HepG2 (cell line): ENCODE measurements around the gene FUCA1. TPM values are rescaled to one million over a fixed set of nuclear protein-coding genes. Genes with fewer than 3 reads are reported as not detected.
A peak's percentile ranks its signal among the peaks of the same experiment; 100 is the strongest.

Source experiments
- IRF2 ChIP-seq: IDR thresholded peaks from 2 replicates; pipeline ENCODE4 v1.6.1; 2018; ENCODE audit warnings: missing genetic modification reagents, missing compliant biosample characterization
- PLSCR1 ChIP-seq: sonication (generic); formaldehyde crosslinking; IDR thresholded peaks from 2 replicates; pipeline ENCODE4 v1.5.0; 2020; ENCODE audit warnings: missing genetic modification reagents, mild to moderate bottlenecking, borderline replicate concordance
- SMARCE1 ChIP-seq: fragments of 450-650 bp; IDR thresholded peaks from 2 replicates; pipeline ENCODE4 v1.6.1; 2017; ENCODE audit warnings: borderline replicate concordance
- ZBTB7B ChIP-seq: sonication (generic); formaldehyde crosslinking; IDR thresholded peaks from 2 replicates; pipeline ENCODE4 v1.4.0; 2020; ENCODE audit warnings: missing genetic modification reagents
- ZFP1 ChIP-seq: IDR thresholded peaks from 2 replicates; pipeline ENCODE4 v1.6.1; 2016
- ZNF446 ChIP-seq: sonication (generic); formaldehyde crosslinking; IDR thresholded peaks from 2 replicates; pipeline ENCODE4 v1.5.0; 2020; ENCODE audit warnings: mild to moderate bottlenecking, missing genetic modification reagents
- ZNF644 ChIP-seq: IDR thresholded peaks from 2 replicates; pipeline ENCODE4 v1.6.1; 2016; ENCODE audit warnings: low read depth
- ZNF75D ChIP-seq: sonication (generic); formaldehyde crosslinking; IDR thresholded peaks from 2 replicates; pipeline ENCODE4 v1.8.1; 2023; ENCODE audit warnings: missing genetic modification reagents, mild to moderate bottlenecking, borderline replicate concordance
- polyA plus RNA-seq, 8 experiments: library from polyadenylated mRNA; depleted of rRNA in 3 of 8; stranded (reverse) in 7 of 8; unstranded in 1 of 8; fragments of >200 nt; fragmentation: Illumina TruSeq in 4 of 8; extraction: Trizol in 4 of 8; gene quantifications; 2 replicates each; pipeline versions ENCODE4 v1.2.1 to v1.2.3, GENCODE V29; 2011 to 2016; ENCODE audit warnings: low read depth in 4 of 8, missing spikeins in 1 of 8, mixed read lengths in 1 of 8; ENCODE audit not compliant: insufficient read depth in 1 of 8
- total RNA-seq, 5 experiments: library from RNA; depleted of rRNA; stranded (reverse); fragments of >200 nt; fragmentation: Illumina TruSeq; extraction: Trizol; gene quantifications; 2 replicates each; pipeline ENCODE4 v1.2.3, GENCODE V29; 2016; ENCODE audit warnings: low read depth in 1 of 5
- TF ChIP-seq, protein P1 (sequence below): sonication (generic); formaldehyde crosslinking; conservative IDR thresholded peaks from 2 replicates; pipeline ENCODE4 v1.8.1; 2023; ENCODE audit warnings: missing genetic modification reagents
- TF ChIP-seq, protein P2 (sequence below): sonication (generic); formaldehyde crosslinking; IDR thresholded peaks from 2 replicates; pipeline ENCODE4 v1.4.0; 2020; ENCODE audit warnings: mild to moderate bottlenecking, missing genetic modification reagents
- TF ChIP-seq, protein P3 (sequence below): sonication (generic); formaldehyde crosslinking; IDR thresholded peaks from 2 replicates; pipeline ENCODE4 v1.5.0; 2020; ENCODE audit warnings: missing genetic modification reagents

Gene FUCA1
- total and polyA plus RNA-seq, 2 of the 13 experiments (the other 11 are each of a cell fraction or from before 2014, with no cell fraction given), result 32.7 to 33.6 TPM

- TF ChIP-seq, protein P1, sequence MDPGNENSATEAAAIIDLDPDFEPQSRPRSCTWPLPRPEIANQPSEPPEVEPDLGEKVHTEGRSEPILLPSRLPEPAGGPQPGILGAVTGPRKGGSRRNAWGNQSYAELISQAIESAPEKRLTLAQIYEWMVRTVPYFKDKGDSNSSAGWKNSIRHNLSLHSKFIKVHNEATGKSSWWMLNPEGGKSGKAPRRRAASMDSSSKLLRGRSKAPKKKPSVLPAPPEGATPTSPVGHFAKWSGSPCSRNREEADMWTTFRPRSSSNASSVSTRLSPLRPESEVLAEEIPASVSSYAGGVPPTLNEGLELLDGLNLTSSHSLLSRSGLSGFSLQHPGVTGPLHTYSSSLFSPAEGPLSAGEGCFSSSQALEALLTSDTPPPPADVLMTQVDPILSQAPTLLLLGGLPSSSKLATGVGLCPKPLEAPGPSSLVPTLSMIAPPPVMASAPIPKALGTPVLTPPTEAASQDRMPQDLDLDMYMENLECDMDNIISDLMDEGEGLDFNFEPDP (CRISPR knock-in tag), result 0 out of 2 replicates have a peak, but pooled peaks have one; percentile 25
- TF ChIP-seq IRF2 (CRISPR knock-in tag) (no peak), ZNF75D (CRISPR knock-in tag) (no peak), ZBTB7B (CRISPR knock-in tag) (no peak), SMARCE1 (no peak), PLSCR1 (no peak), ZFP1 (CRISPR knock-in tag) (no peak), ZNF644 (CRISPR knock-in tag) (no peak), ZNF446 (CRISPR knock-in tag) (no peak)
- TF ChIP-seq, protein P2, sequence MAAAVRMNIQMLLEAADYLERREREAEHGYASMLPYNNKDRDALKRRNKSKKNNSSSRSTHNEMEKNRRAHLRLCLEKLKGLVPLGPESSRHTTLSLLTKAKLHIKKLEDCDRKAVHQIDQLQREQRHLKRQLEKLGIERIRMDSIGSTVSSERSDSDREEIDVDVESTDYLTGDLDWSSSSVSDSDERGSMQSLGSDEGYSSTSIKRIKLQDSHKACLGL (CRISPR knock-in tag), result no peak
- TF ChIP-seq, protein P3, sequence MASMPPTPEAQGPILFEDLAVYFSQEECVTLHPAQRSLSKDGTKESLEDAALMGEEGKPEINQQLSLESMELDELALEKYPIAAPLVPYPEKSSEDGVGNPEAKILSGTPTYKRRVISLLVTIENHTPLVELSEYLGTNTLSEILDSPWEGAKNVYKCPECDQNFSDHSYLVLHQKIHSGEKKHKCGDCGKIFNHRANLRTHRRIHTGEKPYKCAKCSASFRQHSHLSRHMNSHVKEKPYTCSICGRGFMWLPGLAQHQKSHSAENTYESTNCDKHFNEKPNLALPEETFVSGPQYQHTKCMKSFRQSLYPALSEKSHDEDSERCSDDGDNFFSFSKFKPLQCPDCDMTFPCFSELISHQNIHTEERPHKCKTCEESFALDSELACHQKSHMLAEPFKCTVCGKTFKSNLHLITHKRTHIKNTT (CRISPR knock-in tag), result no peak
Observed at GRCh38 chr1:23869051-23869450, 961 bp upstream of the FUCA1 start (continued).
